ENCODE data around the gene HEXD. TPM values are rescaled to one million over a fixed set of nuclear protein-coding genes. Genes with fewer than 3 reads are reported as not detected.

HEXD gene
- polyA plus RNA-seq, 1 experiment, result 8.9 TPM

DNA sequence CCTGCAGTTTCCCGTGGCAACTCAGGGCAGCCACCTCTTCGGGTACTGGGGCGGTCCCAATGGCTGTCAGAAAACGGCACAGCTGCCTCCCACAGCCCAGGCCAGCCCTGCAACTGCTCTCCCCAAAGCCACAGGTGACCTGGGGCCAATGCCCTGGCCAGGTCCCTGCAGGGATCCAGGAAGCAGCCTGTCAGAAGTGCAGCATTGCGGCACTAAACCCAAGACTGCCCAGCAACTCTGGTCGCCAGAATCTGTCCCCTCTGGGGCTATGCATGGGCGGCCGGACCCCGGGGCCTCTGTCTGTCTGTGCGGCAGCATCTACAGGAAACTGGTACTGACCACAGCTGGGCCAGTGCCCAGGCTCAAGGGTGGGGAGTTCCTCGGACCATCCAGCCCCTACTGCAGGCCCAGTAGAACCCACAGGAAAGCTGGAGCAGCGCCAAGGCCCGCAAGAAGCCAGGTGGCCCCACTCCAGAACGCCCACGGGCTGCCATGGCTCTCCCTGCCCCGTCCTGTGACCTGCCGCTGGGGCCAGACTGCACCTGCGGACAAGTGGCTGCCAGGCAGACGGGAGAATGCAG, 26.9 kb downstream of the HEXD start:
- Histone ChIP-seq H3K36me3 (ENCODE audit: control insufficient read depth, insufficient read depth, low read length) (peaks cover 25% of the 10 kb centered on the region), H3K4me3 (ENCODE audit: low read depth, low read length) (no peak overlapping the region), H3K27me3 (ENCODE audit: control insufficient read depth, insufficient read depth, low read length) (no peaks in the 10 kb centered on the region)
- ChIA-PET CTCF (interaction anchor here (0.6 kb wide), 1 partner anchor 83 kb away, joined by 3 read pairs; no protein-coding TSS in a partner anchor), POLR2A (no interaction called here)
- TF ChIP-seq, protein P1, sequence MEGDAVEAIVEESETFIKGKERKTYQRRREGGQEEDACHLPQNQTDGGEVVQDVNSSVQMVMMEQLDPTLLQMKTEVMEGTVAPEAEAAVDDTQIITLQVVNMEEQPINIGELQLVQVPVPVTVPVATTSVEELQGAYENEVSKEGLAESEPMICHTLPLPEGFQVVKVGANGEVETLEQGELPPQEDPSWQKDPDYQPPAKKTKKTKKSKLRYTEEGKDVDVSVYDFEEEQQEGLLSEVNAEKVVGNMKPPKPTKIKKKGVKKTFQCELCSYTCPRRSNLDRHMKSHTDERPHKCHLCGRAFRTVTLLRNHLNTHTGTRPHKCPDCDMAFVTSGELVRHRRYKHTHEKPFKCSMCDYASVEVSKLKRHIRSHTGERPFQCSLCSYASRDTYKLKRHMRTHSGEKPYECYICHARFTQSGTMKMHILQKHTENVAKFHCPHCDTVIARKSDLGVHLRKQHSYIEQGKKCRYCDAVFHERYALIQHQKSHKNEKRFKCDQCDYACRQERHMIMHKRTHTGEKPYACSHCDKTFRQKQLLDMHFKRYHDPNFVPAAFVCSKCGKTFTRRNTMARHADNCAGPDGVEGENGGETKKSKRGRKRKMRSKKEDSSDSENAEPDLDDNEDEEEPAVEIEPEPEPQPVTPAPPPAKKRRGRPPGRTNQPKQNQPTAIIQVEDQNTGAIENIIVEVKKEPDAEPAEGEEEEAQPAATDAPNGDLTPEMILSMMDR (IDR thresholded peaks at IDR 0.05; ENCODE audit: insufficient read depth, low read depth, low read length), result no peak
- DNase-seq (ENCODE audit: low read depth), result no peak

- ChIA-PET POLR2A (no interaction called here), CTCF (interaction anchor here (0.6 kb wide), 1 partner anchor 82 kb away, joined by 3 read pairs; no protein-coding TSS in a partner anchor)
- TF ChIP-seq, protein P1 (IDR thresholded peaks at IDR 0.05; ENCODE audit: insufficient read depth, low read depth, low read length), result no peak
- no peak for DNase-seq (ENCODE audit: low read depth)
- Histone ChIP-seq H3K4me3 (ENCODE audit: low read depth, low read length) (no peak overlapping the region), H3K36me3 (ENCODE audit: control insufficient read depth, insufficient read depth, low read length) (peaks cover 25% of the 10 kb centered on the region), H3K27me3 (ENCODE audit: control insufficient read depth, insufficient read depth, low read length) (no peaks in the 10 kb centered on the region)
Observed at GRCh38 chr17:82445542-82445941, 27.4 kb downstream of the HEXD start.

DNA sequence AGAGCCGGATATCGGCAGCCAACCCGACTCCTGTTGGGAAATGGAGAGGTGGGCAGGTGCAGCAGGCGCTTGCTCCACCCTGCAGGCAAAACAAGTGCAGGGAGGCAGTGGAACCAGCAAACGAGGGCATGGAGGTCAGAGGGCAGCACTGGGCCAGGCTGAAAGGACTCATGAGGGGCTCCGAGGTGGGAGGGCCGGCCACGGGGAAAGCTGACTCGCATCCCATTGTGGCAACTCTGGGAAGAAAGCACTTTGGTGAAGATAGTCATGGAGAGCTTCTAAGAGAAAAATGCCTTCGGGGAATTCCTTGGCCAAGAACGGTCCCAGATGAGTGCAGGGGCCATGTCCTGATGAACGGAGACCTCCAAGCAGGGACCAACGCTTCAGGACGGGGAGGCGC, 28.0 kb downstream of the HEXD start:
- Histone ChIP-seq H3K4me3 (ENCODE audit: low read depth, low read length) (no peak overlapping the region), H3K27me3 (ENCODE audit: control insufficient read depth, insufficient read depth, low read length) (no peaks in the 10 kb centered on the region), H3K36me3 (ENCODE audit: control insufficient read depth, insufficient read depth, low read length) (peaks cover 25% of the 10 kb centered on the region)
- no peak for DNase-seq (ENCODE audit: low read depth)
- TF ChIP-seq, protein P1 (IDR thresholded peaks at IDR 0.05; ENCODE audit: insufficient read depth, low read depth, low read length), result no peak
- CTCF ChIA-PET, result interaction anchor here (0.6 kb wide), 1 partner anchor 815 kb away, joined by 4 read pairs; no protein-coding TSS in a partner anchor
- POLR2A ChIA-PET, result no interaction called here

GRCh38 chr17:82446649-82447048, 28.5 kb downstream of the HEXD start:
- Histone ChIP-seq H3K36me3 (ENCODE audit: control insufficient read depth, insufficient read depth, low read length) (peaks cover 25% of the 10 kb centered on the region), H3K27me3 (ENCODE audit: control insufficient read depth, insufficient read depth, low read length) (no peaks in the 10 kb centered on the region), H3K4me3 (ENCODE audit: low read depth, low read length) (no peak overlapping the region)
- ChIA-PET POLR2A (no interaction called here), CTCF (interaction anchor here (0.6 kb wide), 1 partner anchor 815 kb away, joined by 4 read pairs; no protein-coding TSS in a partner anchor)
- TF ChIP-seq, protein P1 (IDR thresholded peaks at IDR 0.05; ENCODE audit: insufficient read depth, low read depth, low read length), result no peak
- DNase-seq (ENCODE audit: low read depth), result no peak

DNA sequence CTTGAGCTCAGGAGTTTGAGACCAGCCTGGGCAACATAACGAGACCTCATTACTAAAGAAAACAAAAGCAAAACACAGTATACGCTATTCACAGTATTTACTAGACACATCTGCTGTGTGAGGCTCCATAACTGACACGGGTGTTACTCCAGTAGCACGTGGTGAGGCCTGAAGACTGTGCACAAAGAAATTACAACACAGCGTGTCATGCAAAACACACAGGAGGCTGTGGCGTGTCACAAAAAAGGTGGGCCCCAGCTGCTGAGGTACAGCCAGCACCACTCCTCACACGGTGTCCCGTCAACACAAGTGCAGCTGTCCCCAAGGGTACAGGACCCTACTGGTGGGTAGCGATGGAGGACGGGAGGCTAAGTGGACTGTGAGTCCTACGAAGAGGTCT, 29.7 kb downstream of the HEXD start:
- TF ChIP-seq, protein P1 (IDR thresholded peaks at IDR 0.05; ENCODE audit: insufficient read depth, low read depth, low read length), result no peak
- no peak overlapping the region for H3K4me3 ChIP-seq (ENCODE audit: low read depth, low read length)
- peaks cover 22% of the 10 kb centered on the region for H3K36me3 ChIP-seq (ENCODE audit: control insufficient read depth, insufficient read depth, low read length)
- POLR2A ChIA-PET, result interaction anchor here (0.6 kb wide), 1 partner anchor 82 kb away, joined by 11 read pairs; no protein-coding TSS in a partner anchor
- no peak for DNase-seq (ENCODE audit: low read depth)
- CTCF ChIA-PET, result no interaction called here
- no peaks in the 10 kb centered on the region for H3K27me3 ChIP-seq (ENCODE audit: control insufficient read depth, insufficient read depth, low read length)
